ENCODE results near the gene MYCL.
A peak's percentile ranks its signal among the peaks of the same experiment; 100 is the strongest.
"Not testable (repeated sequence)": the region's sequence is repeated elsewhere in the genome, so short reads cannot be mapped to it uniquely, and the experiment has no call there.

Gene MYCL

DNA sequence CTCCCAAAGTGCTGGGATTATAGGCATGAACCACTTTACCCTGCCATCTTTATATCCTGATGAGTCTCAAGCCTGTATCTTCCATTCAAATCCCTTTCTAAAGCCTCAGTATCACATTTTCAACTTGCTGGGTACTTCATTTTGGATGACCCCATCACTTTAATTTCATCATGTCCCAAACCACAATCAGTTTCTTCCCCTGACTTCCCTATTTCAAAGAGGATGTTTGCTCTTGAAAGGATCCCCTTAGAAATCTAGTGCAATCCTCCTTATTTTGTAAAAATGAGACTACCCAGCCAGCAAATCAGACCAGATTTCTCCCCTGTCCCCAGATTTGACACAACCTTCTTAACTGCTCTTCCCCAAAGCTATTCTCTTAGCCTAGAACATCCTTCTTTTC lies 11.4 kb downstream of the MYCL start:
- DNase-seq, result no peak

DNA sequence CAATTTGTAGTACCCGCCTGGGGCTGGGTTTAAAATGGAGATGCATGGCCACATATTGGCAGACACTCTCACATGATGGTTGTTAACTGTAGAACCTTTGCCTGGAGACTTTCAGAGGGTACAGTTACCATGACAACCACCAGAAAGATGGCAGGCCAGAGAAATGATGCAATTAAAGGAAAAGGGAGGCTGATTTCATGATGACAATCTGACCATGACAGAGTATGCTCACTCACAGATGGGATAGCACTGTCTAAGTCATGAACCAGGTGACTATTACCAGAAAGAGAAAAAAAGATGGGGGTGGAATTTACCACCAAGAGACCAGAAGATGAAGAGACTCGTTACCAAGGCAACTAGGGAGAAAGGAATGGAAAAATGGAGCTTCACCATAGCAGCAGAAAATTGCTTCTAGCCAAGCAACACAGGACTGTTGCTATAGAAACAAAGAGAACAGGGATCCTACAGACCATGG lies 14.9 kb downstream of the MYCL start:
- DNase-seq, result peak; percentile 64

DNA sequence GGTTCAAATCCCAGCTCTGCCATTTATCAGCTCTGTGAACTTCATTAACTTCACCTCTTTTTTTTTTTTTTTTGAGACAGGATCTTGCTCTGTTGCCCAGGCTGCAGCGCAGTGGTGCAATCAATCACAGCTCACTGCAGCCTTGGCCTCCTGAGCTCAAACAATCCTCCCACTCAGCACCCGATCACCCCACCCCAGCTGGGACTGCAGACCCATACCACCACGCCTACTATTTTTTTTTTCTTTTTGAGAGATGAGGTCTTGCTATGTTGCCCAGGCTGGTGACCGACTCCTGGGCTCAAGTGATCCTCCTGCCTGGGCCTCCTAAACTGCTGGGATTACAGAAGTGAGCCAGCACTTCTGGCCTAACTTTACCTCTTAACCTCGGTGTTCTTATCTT lies 16.2 kb downstream of the MYCL start:
- DNase-seq, result no peak

DNA sequence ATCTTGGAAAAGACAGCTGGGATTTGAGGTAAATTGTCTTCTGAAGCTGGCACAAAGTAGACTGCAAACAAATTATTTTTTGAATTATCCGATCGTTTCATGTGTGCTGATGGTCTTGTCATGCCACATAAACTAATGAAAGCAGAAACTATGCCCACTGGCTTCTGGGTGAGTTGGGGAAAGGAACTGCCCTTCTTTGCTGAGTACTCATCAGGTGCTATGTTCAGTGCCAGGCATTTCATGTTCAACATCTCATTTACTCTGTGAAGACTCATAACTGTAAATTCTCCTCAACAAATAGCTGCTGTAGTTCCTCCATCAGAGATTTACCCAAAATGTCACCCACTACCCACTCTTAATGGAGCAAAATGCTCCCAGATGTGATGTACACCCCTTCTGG lies 19.6 kb downstream of the MYCL start:
- no peak for DNase-seq

DNA sequence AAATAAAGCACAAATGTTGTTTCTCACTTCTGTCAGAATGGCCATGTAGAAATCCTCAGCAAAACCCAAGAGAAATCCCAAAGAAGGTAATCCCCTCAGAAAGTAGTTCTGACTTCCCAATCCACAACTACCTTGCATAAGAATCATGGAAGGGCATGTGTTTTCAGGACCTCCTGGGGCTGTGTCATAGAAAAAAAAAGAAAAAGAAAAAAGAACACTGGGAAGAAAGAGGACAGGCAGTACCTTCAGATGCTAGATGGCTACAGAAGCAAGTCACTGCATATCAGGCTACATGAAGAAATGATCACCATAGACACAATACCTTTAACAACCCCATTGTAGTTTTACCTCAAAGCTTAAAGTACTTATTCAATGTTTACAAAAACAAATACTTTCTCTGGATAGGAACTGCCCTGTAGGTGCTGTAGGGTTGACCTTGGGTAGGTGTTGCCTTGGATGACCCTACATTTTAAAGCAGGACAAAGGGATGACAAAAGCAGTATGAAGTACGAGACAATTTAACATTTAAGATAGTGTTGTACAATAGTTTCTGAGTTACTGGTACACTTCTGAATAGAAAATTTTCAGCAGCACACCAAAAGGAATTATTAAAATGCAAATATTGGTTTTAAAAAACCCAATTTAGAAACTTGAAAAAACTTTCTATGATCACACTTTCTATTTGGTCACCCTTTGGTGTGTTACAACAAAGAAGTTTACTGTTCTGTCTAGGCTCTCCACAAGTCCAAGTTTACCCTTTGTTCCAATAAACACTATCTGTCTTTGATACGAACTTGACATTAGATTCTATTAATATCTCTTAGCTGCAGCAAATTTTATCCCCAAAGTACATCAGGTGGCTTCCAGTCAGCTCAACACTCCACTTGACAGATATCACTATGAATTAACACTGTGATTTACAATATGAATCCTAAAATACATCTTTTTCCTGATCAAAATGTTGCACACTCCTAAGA lies 23.4 kb downstream of the MYCL start:
- no peak for DNase-seq

DNA sequence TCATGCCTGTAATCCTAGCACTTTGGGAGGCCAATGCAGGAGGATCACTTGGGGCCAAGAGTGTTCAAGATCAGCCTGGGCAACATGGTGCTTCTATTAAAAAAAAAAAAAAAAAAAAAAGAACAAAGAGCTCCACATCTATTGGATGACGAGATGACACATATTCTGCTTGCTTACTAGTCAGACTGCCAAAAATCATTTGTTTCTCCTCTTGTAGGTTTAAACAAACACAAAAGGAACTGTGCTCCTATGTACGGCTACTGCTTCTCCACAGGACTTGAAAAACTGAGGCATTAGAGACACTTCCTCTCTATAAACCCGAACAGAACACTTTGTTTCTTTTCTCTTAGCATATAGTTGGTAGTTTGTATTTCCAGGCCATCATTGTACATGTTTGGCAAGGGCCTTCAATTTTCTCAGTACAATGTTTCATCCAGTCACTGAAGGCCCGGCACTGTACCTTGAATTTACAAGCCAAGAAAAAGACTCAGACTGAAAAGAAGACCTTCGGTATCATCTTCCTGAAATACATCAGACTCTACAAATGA lies 24.4 kb downstream of the MYCL start:
- no peak for DNase-seq

DNA sequence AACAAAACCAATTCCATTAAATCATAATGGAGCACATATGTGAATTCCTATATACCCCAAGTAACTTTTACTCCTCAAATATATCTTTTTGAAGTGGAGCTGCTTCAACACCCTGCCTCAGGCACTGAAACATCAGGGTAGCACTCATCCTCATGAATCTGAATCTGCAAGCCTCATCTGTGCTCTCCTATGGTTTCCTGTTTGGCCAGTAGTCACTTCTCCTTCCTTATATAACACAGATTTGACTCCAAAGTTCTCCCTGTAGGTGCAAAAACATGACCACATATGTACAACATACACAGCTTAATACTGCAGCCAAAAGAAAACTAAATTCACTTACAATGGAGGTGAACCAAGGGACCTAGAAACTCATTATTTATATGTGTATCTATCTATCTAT lies 25.6 kb downstream of the MYCL start:
- DNase-seq, result no peak

DNA sequence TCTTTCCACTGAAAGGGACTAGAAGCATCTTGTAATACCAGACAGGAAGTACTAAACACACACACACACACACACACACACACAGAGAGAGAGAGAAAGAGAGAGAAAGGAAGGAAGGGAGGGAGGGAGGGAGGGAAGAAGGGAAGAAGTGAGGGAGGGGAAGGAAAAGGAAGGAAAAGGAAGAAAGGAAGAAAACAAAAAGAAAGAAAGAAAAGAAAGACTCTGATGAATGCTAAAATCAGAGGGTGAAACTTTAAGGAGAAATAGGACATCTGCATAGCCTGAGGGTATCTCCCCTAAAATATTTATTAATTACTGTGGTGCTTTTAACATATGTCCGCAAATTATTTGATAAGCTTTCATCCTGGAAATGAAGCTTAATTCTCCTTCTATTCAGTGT lies 29.0 kb downstream of the MYCL start:
- no peak for DNase-seq

DNA sequence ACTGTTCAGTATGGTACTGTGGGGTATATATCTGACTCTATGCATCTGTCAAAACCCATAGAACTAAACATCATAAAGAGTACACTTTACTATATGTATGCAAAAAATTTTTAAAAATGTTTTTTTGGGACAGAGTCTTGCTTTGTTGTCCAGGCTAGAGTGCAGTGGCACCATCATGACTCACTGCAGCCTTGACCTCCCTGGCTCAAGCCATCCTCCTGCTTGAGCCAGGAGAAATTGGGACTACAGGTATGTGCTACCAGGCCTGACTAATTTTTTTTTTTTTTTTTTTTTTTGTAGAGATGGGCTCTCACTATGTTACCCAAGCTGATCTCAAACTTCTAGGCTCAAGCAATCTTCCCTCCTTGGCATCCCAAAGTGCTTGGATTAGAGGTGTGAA lies 29.9 kb downstream of the MYCL start:
- DNase-seq, result no peak

DNA sequence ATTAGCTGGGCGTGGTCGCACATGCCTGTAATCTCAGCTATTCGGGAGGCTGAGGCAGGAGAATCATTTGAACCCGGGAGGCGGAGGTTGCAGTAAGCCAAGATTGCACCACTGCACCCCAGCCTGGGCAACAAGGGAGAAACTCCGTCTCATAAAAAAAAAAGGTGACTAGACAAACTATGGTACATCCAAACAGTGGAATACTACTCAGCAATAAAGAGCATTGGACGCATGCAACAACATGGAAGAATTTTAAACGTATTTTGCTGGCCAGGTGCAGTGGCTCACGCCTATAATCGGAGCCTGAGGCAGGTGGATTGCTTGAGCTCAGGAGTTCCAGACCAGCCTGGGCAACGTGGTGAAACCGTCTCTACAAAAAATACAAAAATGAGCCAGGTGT lies 30.7 kb downstream of the MYCL start:
- not testable (repeated sequence) for DNase-seq

DNA sequence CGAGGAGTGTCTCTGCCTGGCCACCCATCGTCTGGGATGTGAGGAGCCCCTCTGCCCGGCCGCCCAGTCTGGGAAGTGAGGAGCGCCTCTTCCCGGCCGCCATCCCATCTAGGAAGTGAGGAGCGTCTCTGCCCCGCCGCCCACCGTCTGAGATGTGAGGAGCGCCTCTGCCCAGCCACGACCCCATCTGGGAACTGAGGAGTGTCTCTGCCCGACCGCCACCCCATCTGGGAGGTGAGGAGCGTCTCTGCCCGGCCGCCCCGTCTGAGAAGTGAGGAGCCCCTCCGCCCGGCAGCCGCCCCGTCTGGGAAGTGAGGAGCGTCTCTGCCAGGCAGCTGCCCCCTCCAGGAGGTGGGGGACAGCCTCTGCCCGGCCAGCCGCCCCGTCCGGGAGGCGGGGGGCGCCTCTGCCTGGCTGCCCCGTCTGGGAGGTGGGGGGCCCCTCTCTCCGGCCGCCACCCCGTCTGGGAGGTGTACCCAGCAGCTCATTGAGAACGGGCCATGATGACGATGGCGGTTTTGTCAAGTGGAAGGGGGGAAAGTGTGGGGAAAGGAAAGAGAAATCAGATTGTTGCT lies 32.1 kb downstream of the MYCL start:
- not testable (repeated sequence) for DNase-seq

DNA sequence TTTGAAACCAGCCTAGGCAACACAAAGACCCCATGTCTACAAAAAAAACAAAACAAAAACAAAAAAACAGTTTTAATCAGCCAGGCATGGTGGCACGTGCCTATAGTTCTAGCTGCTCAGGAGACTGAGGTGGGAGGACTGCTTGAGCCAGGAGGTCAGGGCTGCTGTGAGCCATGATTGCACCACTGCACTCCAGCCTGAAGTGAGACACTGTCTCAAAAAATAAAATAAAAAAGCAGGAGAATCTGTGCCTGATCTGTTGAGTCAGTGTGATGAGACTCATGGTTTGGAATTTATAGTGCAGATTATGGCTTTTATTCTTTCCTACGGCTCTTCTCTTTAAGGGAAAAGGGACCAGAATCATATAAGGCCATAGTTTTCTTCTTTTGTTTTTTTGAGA lies 35.0 kb downstream of the MYCL start:
- no peak for DNase-seq

DNA sequence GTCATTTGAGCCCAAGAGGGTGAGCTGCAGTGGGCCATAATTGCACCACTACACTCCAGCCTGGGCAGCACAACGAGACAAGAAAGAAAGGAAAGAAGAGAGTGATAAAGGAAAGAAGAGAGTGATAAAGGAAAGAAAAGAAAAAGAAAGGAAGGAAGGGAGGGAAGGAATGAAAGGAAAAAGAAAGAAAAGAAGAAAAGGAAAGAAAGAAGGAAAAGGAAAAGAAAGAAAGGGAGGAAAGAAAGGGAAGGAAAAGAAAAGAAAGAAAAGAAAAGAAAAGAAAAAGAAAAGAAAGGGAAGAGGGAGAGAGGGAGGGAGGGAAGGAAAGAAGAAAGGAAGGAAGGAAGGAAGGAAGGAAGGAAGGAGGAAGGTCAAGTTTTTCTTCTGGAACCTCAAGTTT lies 36.0 kb downstream of the MYCL start:
- no peak for DNase-seq

DNA sequence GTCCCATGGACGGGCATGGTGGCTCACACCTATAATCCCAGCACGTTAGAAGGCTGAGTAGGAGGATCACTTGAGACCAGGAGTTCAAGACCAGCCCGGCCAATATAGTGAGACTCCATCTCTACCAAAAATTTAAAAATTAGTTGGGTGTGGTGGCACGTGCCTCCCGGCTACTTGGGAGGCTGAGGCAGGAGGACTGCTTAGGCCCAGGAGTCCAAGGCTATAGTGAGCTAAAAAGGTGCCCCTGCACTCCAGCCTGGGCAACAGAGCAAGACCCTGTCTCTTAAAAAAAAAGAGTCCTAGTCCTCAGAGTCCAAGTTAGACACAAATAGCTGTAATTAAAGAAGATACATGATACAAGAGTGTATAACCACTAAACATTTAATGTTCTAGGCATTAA lies 38.5 kb downstream of the MYCL start:
- no peak for DNase-seq

DNA sequence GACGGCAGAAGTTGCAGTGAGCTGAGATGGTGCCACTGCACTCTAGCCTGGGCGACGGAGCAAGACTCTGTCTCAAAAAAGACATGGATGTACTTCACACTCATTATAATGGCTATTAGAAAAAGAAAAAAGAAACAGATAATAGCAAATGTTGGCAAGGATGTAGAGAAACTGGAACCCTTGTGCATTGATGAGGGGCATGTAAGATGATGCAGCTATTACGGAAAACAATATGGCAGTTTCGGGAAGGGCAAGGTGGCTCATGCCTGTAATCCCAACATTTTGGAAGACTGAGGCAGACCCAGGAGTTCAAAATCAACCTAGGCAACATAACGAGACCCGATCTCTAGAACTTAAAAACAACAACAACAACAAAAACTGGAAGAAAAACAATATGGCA lies 40.7 kb downstream of the MYCL start:
- no peak for DNase-seq

DNA sequence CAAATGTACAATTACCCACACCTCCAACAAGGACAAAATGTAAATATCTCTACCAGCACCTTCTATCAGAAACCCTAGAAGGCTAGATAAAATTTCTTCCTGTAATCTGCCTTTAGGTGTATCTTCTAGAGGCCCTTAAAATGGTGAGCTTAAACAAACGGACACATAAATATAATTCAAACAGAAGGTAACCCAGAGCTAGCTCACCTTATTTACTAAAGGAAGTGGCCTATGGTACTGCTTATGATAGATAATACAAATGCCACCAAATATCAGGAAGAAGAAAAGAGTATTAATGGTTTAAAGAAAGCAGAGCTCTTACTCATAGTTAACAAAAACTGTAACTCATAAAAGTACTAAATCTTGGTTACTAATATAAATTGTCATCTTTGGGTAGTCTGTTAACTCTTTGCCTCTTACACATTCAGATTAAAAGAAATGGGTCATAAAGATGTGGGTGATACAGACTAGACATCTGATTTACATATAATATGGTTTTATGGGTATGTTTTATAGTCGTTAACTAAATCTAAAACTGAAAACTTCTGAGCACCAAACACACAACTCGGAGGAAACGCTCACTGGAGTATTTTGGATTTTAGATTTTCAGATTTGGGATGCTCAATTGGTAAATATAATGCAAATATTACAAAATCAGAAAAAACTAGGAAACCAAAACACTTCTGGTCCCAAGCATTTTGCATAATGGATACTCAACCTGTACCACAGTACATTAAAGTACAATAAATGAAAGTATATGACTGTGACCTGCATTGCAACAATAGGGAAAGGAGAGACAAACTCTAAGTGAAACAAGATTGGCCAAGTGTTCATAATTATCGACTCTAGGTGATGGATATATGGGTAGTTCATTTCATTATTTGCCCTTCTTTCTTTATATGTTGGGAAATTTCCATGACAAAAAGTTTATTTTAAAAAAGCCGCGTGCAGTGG lies 41.6 kb downstream of the MYCL start:
- no peak for DNase-seq

DNA sequence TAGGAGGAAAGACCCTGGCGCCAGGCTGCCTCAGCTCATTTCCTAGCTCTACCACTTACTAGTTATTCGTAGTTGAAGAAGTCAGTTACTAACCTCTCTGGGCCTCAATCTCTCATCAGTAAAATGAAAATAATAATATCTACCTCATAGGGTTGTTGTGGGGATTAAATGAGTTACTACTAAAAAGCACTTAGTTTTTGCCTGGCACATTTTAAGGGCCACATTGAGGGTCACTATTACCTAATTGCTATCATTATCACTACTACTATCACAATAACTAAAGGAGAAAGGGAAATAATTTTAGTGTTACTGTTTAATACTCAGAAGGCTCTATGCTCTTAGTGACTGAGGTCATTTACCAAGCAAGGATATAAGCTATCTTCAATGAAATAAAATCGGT lies 43.4 kb downstream of the MYCL start:
- no peak for DNase-seq

DNA sequence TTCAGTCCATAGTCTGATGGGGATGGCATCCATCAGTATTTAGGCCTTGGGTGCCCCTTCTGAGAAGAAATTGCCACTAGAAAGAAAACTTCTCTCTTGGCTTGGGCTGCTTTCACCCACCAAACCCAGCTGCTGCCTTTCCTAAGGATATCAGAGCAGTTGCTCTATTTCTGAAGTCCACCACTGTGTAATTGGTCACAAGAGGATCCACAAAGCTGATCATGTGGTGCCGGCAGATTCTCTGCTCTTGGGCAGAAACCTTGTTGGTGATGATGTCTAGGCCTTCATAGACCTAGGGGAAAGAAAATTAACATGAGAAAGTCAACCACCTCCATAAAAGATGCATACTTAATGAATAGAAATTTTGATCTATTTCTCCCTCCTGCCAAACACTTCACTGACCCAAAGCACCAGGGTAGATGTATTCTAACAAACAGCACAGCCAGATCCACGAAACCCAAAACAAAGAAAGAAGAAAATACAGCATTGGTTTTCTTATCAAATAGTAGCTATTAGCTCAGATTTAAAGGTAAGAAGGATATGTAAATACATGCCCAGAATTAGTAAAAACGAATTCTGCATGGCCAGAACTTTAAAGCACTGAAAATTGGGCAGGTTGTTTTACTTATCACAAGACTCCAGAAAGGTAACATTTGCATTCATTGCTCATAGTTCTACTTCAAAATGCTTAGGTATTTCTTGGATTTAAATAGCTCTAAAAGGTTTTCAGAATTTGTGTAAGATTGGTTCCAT lies 44.4 kb downstream of the MYCL start:
- no peak for DNase-seq

DNA sequence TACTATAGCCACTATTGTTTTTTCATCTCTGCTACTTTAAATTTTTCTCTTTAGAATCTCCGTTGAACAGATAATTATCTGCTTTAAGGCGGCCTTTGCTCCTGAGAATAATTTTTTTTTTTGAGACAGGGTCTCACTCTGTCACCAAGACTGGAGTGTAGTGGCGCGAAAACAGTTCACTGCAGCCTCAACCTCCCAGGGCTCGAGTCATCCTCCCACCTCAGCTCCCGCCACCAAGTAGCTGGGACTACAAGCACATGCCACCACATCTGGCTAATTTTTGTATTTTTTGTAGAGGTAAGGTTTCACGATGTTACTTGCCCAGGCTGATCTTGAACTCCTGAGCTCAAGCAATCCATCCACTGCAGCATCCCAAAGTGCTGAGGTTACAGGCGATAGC lies 47.0 kb downstream of the MYCL start:
- DNase-seq, result no peak

DNA sequence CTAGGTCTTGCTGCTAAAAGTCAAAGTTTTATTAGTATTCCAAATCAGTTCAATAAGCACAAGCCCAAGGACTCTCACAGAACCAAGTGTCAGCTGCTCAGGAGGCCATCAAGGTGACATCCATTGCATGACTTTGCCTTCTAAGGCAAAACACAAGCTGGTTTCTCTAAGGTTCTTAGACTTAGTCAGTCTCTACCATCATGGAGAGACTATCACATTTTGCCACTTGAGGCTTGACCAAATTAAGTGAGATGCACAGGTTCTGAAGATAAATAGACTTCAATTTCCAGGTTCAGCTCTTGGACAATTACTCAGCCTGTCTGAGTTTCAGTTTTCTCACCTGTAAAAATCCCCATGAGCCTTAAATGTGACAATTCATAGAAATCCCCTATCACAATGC lies 47.4 kb downstream of the MYCL start:
- no peak for DNase-seq

DNA sequence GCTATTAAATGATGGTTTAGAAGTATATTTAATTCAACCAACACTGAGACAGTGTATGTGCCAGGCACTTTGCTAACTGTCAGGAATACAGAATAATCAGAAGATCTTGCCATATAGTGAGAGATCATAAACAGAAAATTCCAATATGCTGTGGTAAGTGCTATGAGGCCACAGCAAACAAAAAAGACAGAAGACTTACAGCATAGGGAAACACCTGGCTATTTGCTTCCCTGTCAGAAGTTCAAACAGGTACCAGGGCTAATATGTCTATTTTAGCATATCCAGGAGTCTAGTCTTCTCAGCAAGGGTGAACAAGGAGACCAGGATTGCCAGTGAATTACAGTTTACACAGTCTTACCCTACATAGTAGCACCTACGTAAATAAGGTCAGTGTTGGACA lies 48.8 kb downstream of the MYCL start:
- no peak for DNase-seq

DNA sequence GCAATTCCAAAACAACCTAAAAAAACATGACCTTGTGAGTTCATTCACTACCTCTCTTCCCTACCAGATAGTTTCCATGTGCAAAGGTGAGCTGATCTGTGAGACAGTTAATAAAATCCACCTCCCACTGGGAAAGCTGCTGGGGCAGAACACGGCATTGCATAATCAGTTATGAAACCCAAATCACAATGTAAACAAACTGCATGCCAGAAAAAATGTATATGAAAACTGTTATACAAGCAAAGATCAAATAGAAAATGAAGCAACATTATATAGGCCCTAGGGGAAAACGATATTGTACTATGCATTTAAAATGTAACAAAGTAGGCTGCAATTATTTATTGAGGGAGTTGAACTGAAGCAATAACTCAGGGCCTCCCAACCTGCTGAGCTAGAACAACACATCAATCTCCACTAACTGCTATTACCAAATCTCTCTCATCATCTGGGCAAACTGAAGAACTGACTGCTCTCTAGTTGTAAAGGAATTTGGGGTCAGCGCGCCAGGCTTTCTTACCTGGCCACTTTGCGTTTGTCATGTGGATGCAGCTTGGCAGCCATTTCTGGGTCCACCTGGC lies 49.4 kb downstream of the MYCL start:
- no peak for DNase-seq
